HUES64 (cell line): ENCODE data around the gene GPR156.

Experiments
- H3K27ac ChIP-seq: 2 replicates; pipeline ENCODE4 v1.7.0; 2013; ENCODE audit warnings: low read depth, low read length, inconsistent platforms
- H3K27me3 ChIP-seq: 2 replicates; pipeline ENCODE4 v1.6.1; 2013; ENCODE audit warnings: mild to moderate bottlenecking, low read length; ENCODE audit not compliant: insufficient read depth
- H3K36me3 ChIP-seq: 2 replicates; pipeline ENCODE4 v1.6.1; 2013; ENCODE audit warnings: mild to moderate bottlenecking, low read length; ENCODE audit not compliant: insufficient read depth
- H3K4me1 ChIP-seq: 2 replicates; pipeline ENCODE4 v1.6.1; 2013; ENCODE audit warnings: mild to moderate bottlenecking, low read length, moderate library complexity; ENCODE audit not compliant: insufficient read depth
- H3K4me3 ChIP-seq: 2 replicates; pipeline ENCODE4 v1.5.1; 2013; ENCODE audit warnings: mild to moderate bottlenecking, low read length, moderate library complexity
- H3K9ac ChIP-seq: 2 replicates; pipeline ENCODE4 v1.6.1; 2013; ENCODE audit warnings: mild to moderate bottlenecking, low read depth, low read length
- H3K9me3 ChIP-seq: 2 replicates; pipeline ENCODE4 v1.6.1; 2013; ENCODE audit warnings: low read depth, low read length; ENCODE audit not compliant: insufficient read depth
- WGBS: fragments of 150-250, 120-280 bp; methylation state at CpG from one replicate; pipeline ENCODE4 v1.1.7; 2013; ENCODE audit warnings: missing lambda C conversion rate; 5-methylcytosine and 5-hydroxymethylcytosine counted together

The GPR156 gene

DNA sequence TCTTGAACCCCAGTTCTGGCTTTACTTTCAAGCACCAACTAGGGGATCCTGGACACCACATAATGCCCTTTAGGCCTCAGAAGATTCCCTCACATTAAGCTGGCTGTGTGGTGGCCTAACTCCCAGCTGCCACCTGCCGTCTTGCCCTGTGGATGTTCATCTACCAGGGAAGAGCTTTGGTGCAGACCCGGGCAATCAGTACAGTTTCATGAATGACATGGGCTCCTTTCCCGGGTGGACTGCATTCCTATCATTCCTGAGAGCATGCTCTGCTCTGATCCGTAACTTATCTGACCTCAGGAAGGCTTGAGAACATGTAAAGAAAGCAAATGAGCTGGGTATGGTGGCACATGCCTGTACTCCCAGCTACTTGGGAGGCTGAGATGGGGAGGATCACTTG lies 140.8 kb downstream of the GPR156 start:
- Histone ChIP-seq H3K4me1 (peaks cover 10% of the 10 kb centered on the region), H3K9ac (no peak overlapping the region), H3K27ac (no peak overlapping the region), H3K36me3 (no peaks in the 10 kb centered on the region), H3K4me3 (no peak overlapping the region), H3K27me3 (no peaks in the 10 kb centered on the region), H3K9me3 (no peaks in the 10 kb centered on the region; the same call in 1 of the 2 replicates)
- WGBS = 77% methylated on average over 4 of the region's 4 CpGs

DNA sequence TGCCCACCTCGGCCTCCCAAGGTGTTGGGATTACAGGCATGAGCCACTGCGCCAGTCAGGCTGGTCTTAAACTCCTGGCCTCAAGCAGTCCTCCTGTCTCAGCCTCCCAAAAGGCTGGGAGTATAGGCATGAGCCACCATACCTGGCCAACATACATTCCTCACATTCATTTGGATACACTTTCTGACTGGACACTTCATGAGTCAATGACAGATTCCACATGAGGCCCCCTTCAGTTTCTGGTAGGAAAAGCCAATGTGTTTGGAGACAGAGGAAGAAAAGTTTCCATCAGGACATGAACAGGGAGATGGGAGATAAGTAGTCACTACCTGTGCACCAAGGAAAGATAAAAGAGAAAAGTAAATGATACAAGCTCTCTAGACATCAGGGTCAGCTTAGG lies 141.3 kb downstream of the GPR156 start:
- Histone ChIP-seq H3K27ac (no peak overlapping the region), H3K4me1 (peaks cover 10% of the 10 kb centered on the region), H3K36me3 (no peaks in the 10 kb centered on the region), H3K9ac (no peak overlapping the region), H3K9me3 (no peaks in the 10 kb centered on the region; the same call in 1 of the 2 replicates), H3K4me3 (no peak overlapping the region), H3K27me3 (no peaks in the 10 kb centered on the region)
- 94% methylated on average over 2 of the region's 2 CpGs for WGBS

DNA sequence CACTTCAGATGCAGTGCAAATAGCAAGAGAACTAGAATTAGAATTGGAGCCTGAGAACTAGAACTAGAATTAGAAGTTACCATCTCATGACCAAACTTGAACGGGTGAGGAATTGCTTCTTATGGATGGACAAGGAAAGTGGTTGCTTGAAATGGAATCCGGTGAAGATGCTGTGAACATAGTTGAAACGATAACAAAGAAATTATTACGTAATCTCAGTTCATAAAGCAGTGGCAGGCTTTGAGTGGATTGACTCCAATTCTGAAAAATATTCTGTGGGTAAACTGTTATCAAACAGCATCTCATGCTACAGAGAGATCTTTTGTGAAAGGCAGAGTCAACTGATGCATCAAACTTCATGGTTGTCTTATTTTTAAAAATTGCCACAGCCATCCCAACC lies 142.8 kb downstream of the GPR156 start:
- H3K9me3 ChIP-seq = no peaks in the 10 kb centered on the region; the same call in 1 of the 2 replicates
- no peak overlapping the region for H3K27ac ChIP-seq
- H3K36me3 ChIP-seq = no peaks in the 10 kb centered on the region
- H3K4me3 ChIP-seq = no peak overlapping the region
- no peaks in the 10 kb centered on the region for H3K27me3 ChIP-seq
- WGBS = 94% methylated on average over 4 of the region's 4 CpGs
- H3K9ac ChIP-seq = no peak overlapping the region
- peaks cover under 1% of the 10 kb centered on the region; the same call in 1 of the 2 replicates for H3K4me1 ChIP-seq

DNA sequence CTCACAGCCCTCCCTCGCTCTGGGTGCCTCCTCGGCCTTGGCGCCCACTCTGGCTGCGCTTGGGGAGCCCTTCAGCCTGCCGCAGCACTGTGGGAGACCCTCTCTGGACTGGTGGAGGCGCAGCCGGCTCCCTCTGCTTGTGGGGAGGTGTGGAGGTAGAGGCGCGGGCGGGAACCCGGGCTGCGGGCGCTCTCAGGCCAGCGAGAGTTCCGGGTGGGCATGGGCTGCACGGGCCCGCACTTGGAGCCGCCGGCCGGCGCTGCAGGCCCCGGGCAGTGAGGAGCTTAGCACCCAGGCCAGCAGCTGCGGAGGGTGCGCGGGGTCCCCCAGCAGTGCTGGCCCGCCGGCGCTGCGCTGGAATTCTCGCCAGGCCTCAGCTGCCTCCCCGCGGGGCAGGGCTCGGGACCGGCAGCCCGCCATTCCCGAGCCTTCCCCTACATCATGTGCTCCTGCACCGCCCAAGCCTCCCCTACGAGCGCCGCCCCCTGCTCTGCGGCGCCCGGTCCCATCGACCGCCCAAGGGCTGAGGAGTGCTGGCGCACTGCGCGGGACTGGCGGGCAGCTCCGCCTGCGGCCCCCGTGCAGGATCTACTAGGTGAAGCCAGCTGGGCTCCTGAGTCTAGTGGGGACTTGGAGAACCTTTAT lies 144.8 kb downstream of the GPR156 start:
- 96% methylated on average over 52 of the region's 52 CpGs for WGBS
- Histone ChIP-seq H3K27me3 (no peaks in the 10 kb centered on the region), H3K4me3 (no peak overlapping the region), H3K27ac (no peak overlapping the region), H3K9me3 (no peaks in the 10 kb centered on the region; the same call in 1 of the 2 replicates), H3K9ac (no peak overlapping the region), H3K4me1 (no peaks in the 10 kb centered on the region), H3K36me3 (no peaks in the 10 kb centered on the region)

DNA sequence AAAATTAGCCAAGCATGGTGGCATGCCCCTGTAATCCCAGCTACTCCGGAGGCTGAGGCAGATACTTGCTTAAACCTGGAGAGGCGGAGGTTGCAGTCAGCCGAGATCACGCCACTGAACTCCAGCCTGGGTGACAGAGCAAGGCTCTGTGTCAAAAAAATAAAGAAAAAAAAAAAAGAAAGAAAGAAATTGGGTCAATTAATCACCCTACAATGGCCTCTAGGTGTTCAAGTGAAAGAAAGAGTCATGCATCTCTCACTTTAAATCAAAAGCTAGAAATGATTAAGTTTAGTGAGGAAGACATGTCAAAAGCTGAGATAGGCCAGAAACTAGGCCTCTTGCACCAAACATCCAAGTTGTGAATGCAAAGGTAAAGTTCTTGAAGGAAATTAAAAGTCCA lies 145.9 kb downstream of the GPR156 start:
- no peaks in the 10 kb centered on the region; the same call in 1 of the 2 replicates for H3K9me3 ChIP-seq
- no peak overlapping the region for H3K27ac ChIP-seq
- H3K4me3 ChIP-seq = no peak overlapping the region
- H3K4me1 ChIP-seq = no peaks in the 10 kb centered on the region
- no peak overlapping the region for H3K9ac ChIP-seq
- no peaks in the 10 kb centered on the region for H3K36me3 ChIP-seq
- whole genome bisulfite sequencing = 97% methylated on average over 4 of the region's 4 CpGs
- H3K27me3 ChIP-seq = no peaks in the 10 kb centered on the region

DNA sequence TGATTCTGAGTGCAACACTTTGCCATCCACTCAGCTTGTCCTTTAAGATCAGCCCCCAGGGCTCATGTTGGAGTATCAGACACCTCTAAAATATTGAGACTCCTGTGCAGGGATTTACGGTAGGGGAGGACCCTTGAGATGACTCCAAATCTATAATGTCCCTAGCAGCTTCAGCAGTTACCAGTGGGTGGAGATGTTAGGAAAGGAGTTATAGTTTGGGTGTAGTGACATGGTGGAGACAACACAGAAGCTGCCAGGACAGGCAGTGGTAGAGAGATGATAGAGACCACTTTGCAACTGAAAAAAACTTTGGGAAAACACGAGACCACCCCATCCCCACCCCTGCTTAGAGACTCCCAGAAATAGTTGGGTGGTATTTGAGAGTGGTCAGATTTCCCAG lies 147.5 kb downstream of the GPR156 start:
- 100% methylated on average over 1 of the region's 2 CpGs for WGBS
- Histone ChIP-seq H3K27ac (no peak overlapping the region), H3K4me1 (no peaks in the 10 kb centered on the region), H3K9me3 (no peaks in the 10 kb centered on the region; the same call in 1 of the 2 replicates), H3K36me3 (no peaks in the 10 kb centered on the region), H3K27me3 (no peaks in the 10 kb centered on the region), H3K4me3 (no peak overlapping the region), H3K9ac (no peak overlapping the region)

DNA sequence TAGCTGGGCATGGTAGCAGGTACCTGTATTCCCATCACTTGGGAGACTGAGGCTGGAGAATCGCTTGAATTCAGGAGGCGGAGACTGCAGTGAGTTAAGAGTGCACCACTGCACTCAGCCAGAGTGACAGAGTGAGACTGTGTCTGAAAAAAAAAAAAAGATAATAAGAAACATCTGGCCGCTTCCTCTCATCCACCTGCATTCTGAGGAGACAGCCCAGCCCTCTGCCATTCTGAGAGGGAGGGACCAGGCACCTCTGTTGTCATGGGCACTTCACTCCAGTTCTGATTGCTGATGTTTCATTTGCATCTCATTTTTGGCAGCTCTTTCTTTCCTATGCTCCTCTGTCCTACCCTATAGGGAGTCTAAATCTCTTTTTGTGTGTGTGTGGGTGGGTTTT lies 154.4 kb downstream of the GPR156 start:
- Histone ChIP-seq H3K4me3 (no peak overlapping the region), H3K9me3 (no peaks in the 10 kb centered on the region), H3K27ac (no peak overlapping the region), H3K36me3 (no peaks in the 10 kb centered on the region), H3K27me3 (no peaks in the 10 kb centered on the region), H3K9ac (no peak overlapping the region), H3K4me1 (no peaks in the 10 kb centered on the region)
- WGBS = 91% methylated on average over 3 of the region's 3 CpGs

DNA sequence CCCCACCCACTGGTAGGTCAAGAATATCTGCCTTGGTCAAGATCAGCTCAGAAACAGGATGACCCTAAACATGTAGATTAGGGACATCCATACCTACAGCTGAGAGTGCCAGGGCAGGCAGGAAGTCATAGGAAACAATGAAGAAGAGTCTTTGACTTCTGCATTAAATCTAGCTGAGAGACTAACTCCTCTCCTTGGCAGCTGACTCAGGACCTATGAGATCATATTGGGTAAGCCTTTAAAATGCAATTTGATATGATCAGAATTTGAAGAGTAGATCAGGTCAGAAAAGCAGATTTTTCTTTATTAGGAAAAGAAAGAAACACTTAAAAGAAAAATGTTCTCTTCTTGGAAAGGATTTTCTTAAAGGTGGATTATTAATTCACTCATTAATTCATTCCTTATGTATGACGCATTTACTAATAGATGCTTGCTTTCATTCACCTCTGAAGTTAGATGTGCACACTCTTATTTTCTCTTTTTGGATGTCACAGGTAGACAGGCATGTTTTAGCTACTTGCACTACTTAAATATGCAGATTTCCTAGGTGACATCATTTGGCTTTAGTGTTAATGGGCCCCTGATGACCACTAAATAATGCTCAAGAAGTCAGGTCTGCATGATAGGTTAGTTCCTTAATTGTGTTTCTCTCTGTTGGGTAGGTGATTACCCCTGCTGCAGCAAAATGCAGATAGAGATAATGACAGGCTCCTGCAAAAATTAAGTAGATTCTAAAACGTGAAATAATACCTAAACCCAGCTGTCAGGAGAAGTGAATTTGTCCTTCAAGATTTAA lies 155.1 kb downstream of the GPR156 start:
- Histone ChIP-seq H3K27me3 (no peaks in the 10 kb centered on the region), H3K36me3 (no peaks in the 10 kb centered on the region), H3K9ac (no peak overlapping the region), H3K4me1 (no peaks in the 10 kb centered on the region), H3K4me3 (no peak overlapping the region), H3K9me3 (no peaks in the 10 kb centered on the region), H3K27ac (no peak overlapping the region)
- whole genome bisulfite sequencing = 90% methylated on average over 2 of the region's 2 CpGs

DNA sequence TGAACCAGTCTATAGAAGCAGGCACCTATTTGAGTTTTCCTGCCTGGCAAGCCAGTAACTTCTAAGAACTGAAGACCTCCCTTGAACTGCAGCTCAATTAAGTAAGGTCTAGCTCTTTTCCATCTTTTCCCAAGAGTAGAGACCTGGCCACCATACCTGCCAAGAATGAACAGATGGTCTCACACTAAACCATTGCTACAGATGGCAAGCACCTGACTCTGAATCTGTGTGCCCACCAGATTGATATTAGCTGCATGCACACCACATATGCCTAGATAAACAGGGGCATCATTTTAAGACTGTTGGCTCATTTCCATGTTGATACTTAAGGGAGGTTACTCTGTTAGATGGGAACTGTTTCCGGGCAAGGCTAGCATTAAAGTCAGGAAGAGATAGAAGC lies 156.0 kb downstream of the GPR156 start:
- H3K36me3 ChIP-seq = no peaks in the 10 kb centered on the region

DNA sequence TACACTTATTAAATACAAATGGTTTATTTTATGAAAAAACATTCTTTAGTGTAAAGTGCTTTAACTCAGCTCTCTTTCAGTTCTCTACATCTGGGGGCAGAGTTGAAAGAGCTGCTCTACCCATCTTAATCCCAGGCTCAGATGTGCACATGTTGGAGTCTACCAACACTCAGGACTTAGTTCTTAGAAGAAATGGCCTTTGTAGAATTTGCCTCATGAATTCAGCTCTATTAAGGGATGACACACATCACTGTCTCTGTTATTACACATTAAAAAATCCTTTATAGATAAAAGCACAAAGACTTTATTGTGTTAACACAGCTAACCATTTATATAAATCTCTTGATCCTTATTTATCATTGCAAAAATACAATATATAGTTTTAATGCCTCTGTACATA lies 159.0 kb downstream of the GPR156 start:
- Histone ChIP-seq H3K4me1 (no peaks in the 10 kb centered on the region), H3K27me3 (no peaks in the 10 kb centered on the region), H3K9ac (no peak overlapping the region), H3K9me3 (no peaks in the 10 kb centered on the region), H3K36me3 (no peaks in the 10 kb centered on the region), H3K27ac (no peak overlapping the region), H3K4me3 (no peak overlapping the region)

More for the DNA sequence above, 156.0 kb downstream of the GPR156 start:
- Histone ChIP-seq H3K9ac (no peak overlapping the region), H3K27me3 (no peaks in the 10 kb centered on the region), H3K4me3 (no peak overlapping the region), H3K27ac (no peak overlapping the region), H3K9me3 (no peaks in the 10 kb centered on the region), H3K4me1 (no peaks in the 10 kb centered on the region)
- 97% methylated on average over 1 of the region's 1 CpG for WGBS

DNA sequence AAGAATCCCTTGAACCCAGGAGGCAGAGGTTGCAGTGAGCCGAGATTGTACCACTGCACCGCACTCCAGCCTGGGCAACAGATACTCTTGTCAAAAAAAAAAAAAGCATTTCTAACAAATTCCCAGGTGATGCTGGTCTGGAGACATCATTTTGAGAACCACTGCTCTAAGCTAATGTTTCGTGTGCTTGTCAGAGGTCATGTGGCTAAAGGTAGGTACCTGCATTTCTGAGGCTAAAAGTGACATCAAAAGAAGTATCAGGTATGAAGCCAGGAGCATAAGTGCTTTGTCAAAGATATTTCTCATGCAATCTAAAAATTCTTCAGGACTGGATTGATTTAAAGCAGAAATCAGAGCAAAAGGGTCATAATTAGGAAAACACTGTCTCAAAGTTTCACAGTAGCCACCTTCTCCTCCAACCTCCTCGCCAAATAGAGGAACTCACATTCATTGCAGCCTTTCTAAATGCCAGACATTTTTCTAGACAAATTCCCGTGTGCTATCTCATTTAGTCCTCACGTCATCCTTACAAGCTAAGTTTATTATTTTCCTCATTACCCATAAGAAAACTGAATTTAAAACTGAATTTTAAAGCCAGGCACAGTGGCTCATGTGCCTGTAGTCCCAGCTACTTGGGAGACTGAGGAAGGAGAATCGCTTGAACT lies 165.0 kb downstream of the GPR156 start:
- no peak overlapping the region for H3K9ac ChIP-seq
- no peaks in the 10 kb centered on the region for H3K36me3 ChIP-seq
- H3K4me3 ChIP-seq = no peak overlapping the region
- WGBS = 92% methylated on average over 7 of the region's 7 CpGs
- H3K9me3 ChIP-seq = 0 out of 2 replicates have a peak, but pooled peaks cover 5% of the 10 kb centered on the region
- no peaks in the 10 kb centered on the region for H3K27me3 ChIP-seq
- H3K4me1 ChIP-seq = no peaks in the 10 kb centered on the region
- H3K27ac ChIP-seq = no peak overlapping the region
